ENCODE measurements around the gene C21orf91. TPM values are rescaled to one million over a fixed set of nuclear protein-coding genes. Genes with fewer than 3 reads are reported as not detected.

Gene C21orf91
- total RNA-seq, 1 experiment from 2014 or later: 30.5 TPM

- POLR2A ChIA-PET: no interaction called here
- no peaks in the 10 kb centered on the region for H3K27me3 Mint-ChIP-seq (ENCODE audit: low read depth)
- TF ChIP-seq ERG (CRISPR knock-in tag; IDR thresholded peaks at IDR 0.05) (no peak), USF2 (CRISPR knock-in tag; IDR thresholded peaks at IDR 0.05) (no peak)
- H3K9me3 Mint-ChIP-seq: peaks cover 25% of the 10 kb centered on the region
- peaks cover 5% of the 10 kb centered on the region; the same call in 1 of the 2 replicates for H3K4me1 Mint-ChIP-seq
- ATAC-seq (no peak), DNase-seq (ENCODE audit: low spot score) (no peak)
- H3K4me3 Mint-ChIP-seq: no peak overlapping the region
- no peak overlapping the region for H3K27ac Mint-ChIP-seq
- H3K36me3 Mint-ChIP-seq: peaks cover 5% of the 10 kb centered on the region; the same call in 1 of the 2 replicates
- CTCF ChIA-PET: no interaction called here
Measured at GRCh38 chr21:17753736-17754135, 65.4 kb downstream of the C21orf91 start.

- peaks cover 5% of the 10 kb centered on the region; the same call in 1 of the 2 replicates for H3K36me3 Mint-ChIP-seq
- ATAC-seq: no peak
Measured at GRCh38 chr21:17752171-17752570, 67.0 kb downstream of the C21orf91 start.

More at GRCh38 chr21:17752171-17752570, 67.0 kb downstream of the C21orf91 start:
- Mint-ChIP-seq H3K9me3 (peaks cover 18% of the 10 kb centered on the region), H3K4me3 (no peak overlapping the region), H3K27ac (no peak overlapping the region), H3K27me3 (ENCODE audit: low read depth) (no peaks in the 10 kb centered on the region), H3K4me1 (0 out of 2 replicates have a peak, but pooled peaks cover 5% of the 10 kb centered on the region)
- DNase-seq (ENCODE audit: low spot score): no peak
- CTCF ChIA-PET: no interaction called here
- TF ChIP-seq ZBTB21 (CRISPR knock-in tag; IDR thresholded peaks at IDR 0.05; ENCODE audit: borderline replicate concordance) (no peak), FOXJ3 (CRISPR knock-in tag; IDR thresholded peaks at IDR 0.05; ENCODE audit: borderline replicate concordance) (no peak), NR1H2 (CRISPR knock-in tag; IDR thresholded peaks at IDR 0.05) (no peak), EMX1 (CRISPR knock-in tag; IDR thresholded peaks at IDR 0.05) (no peak), MYBL2 (CRISPR knock-in tag; IDR thresholded peaks at IDR 0.05) (no peak), NFE2L1 (CRISPR knock-in tag; IDR thresholded peaks at IDR 0.05) (no peak), MAX (CRISPR knock-in tag; IDR thresholded peaks at IDR 0.05) (no peak), ZNF532 (CRISPR knock-in tag; IDR thresholded peaks at IDR 0.05; ENCODE audit: borderline replicate concordance) (no peak), ZNF416 (CRISPR knock-in tag; IDR thresholded peaks at IDR 0.05) (no peak), TP53 (CRISPR knock-in tag; IDR thresholded peaks at IDR 0.05) (no peak), RELA (CRISPR knock-in tag; IDR thresholded peaks at IDR 0.05; ENCODE audit: borderline replicate concordance) (no peak), ZNF263 (CRISPR knock-in tag; IDR thresholded peaks at IDR 0.05; ENCODE audit: low read depth) (no peak), NFATC4 (CRISPR knock-in tag; IDR thresholded peaks at IDR 0.05) (no peak), ZNF281 (CRISPR knock-in tag; IDR thresholded peaks at IDR 0.05) (no peak), FOXP4 (CRISPR knock-in tag; IDR thresholded peaks at IDR 0.05) (no peak), PREB (CRISPR knock-in tag; IDR thresholded peaks at IDR 0.05; ENCODE audit: borderline replicate concordance) (no peak), GRHL2 (CRISPR knock-in tag; IDR thresholded peaks at IDR 0.05; ENCODE audit: insufficient replicate concordance, severe bottlenecking) (no peak), SMAD4 (CRISPR knock-in tag; IDR thresholded peaks at IDR 0.05) (no peak)
- POLR2A ChIA-PET: no interaction called here
